DOHH2 (cell line): ENCODE measurements around the gene PLPPR3.

Experiments used
- CTCF ChIP-seq: fragments of 200-600 bp; sonication (generic); IDR thresholded peaks from one replicate; pipeline ENCODE4 v1.5.1; 2014; ENCODE audit warnings: antibody characterized with exemption, mild to moderate bottlenecking, low read depth, low read length; ENCODE audit not compliant: poor library complexity, severe bottlenecking
- EZH2phosphoT487 ChIP-seq: fragments of 200-600 bp; sonication (generic); IDR thresholded peaks from 2 replicates; pipeline ENCODE4 v1.6.1; 2017; ENCODE audit warnings: borderline replicate concordance, mild to moderate bottlenecking, antibody characterized with exemption, low read length, moderate library complexity, mixed read lengths

DNA sequence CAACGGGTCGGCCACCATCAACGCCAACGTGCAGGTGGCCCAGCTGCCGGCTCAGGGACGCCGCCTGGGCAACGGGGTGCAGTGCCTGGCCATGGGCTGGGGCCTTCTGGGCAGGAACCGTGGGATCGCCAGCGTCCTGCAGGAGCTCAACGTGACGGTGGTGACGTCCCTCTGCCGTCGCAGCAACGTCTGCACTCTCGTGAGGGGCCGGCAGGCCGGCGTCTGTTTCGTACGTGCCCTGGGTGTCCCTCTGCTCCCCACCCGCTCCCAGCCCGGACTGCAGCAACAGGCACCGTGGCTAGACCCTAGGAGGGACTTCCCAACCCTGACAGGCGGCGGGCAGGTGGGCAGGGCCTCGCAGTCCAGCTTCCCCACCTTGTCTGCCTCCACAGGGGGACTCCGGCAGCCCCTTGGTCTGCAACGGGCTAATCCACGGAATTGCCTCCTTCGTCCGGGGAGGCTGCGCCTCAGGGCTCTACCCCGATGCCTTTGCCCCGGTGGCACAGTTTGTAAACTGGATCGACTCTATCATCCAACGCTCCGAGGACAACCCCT, 33.9 kb upstream of the PLPPR3 start:
- TF ChIP-seq CTCF (no peak), EZH2phosphoT487 (no peak)
